ENCODE measurements around the gene GALNT14.

- TF ChIP-seq CBX8 (IDR thresholded peaks at IDR 0.05; ENCODE audit: borderline replicate concordance, low read depth, low read length): no peak
- no peak for TF ChIP-seq YY1 (IDR thresholded peaks at IDR 0.05; ENCODE audit: low read depth, low read length)
These were observed 171.5 kb downstream of the GALNT14 start for GRCh38 chr2:30966786-30967185.

Data from H1 (cell line).